ENCODE results near the gene MCTP2. TPM values are rescaled to one million over a fixed set of nuclear protein-coding genes. Genes with fewer than 3 reads are reported as not detected.
A peak's percentile ranks its signal among the peaks of the same experiment; 100 is the strongest.

The MCTP2 gene
- total RNA-seq, 4 donors from 2014 or later = 35.2 to 84.0 (median 61.2) TPM

- WGBS, 2 donors = 81 to 91% methylated on average over 10 of the region's 10 CpGs
- peaks cover 4 to 7% of the 10 kb centered on the region in 2 donors for H3K4me1 ChIP-seq
These were observed 1.6 kb upstream of the MCTP2 start for GRCh38 chr15:94229591-94230369.

GRCh38 chr15:94230431-94230882, 904 bp upstream of the MCTP2 start:
- peak overlapping the region; percentile 39 to 69 (median 58) for H3K4me3 ChIP-seq (replicated peaks in 1 of 3)
- H3K9me3 ChIP-seq = no peaks in the 10 kb centered on the region
- no peak for DNase-seq
- H3K36me3 ChIP-seq = no peaks in the 10 kb centered on the region
- TF ChIP-seq POLR2A (IDR thresholded peaks at IDR 0.05) = no peak
- TF ChIP-seq CTCF (IDR thresholded peaks at IDR 0.05) = no peak
- peak overlapping the region; percentile 29 to 87 (median 73) for H3K27ac ChIP-seq
- H3K27me3 ChIP-seq = no peaks in the 10 kb centered on the region
- WGBS, 2 donors = 21 to 26% methylated on average over 11 of the region's 11 CpGs
- intact Hi-C loops (cut with DNase I) = no loop called here
- H3K4me1 ChIP-seq = peaks cover 7 to 9% of the 10 kb centered on the region in 2 donors

More at GRCh38 chr15:94229591-94230369, 1.6 kb upstream of the MCTP2 start:
- TF ChIP-seq POLR2A (IDR thresholded peaks at IDR 0.05) (no peak), CTCF (IDR thresholded peaks at IDR 0.05) (no peak)
- no peaks in the 10 kb centered on the region for H3K27me3 ChIP-seq
- H3K36me3 ChIP-seq = no peaks in the 10 kb centered on the region
- H3K4me3 ChIP-seq (replicated peaks in 1 of 3) = no peak overlapping the region
- H3K9me3 ChIP-seq = no peaks in the 10 kb centered on the region
- H3K27ac ChIP-seq = no peak overlapping the region
- intact Hi-C loops (cut with DNase I) = no loop called here
- no peak for DNase-seq

GRCh38 chr15:94231723-94232468, 535 bp downstream of the MCTP2 start:
- intact Hi-C loops (cut with DNase I) = no loop called here
- Histone ChIP-seq H3K36me3 (no peaks in the 10 kb centered on the region), H3K9me3 (no peaks in the 10 kb centered on the region), H3K4me3 (replicated peaks in 1 of 3) (peak overlapping the region; percentile 39 to 69 (median 58)), H3K27me3 (no peaks in the 10 kb centered on the region), H3K27ac (peak overlapping the region; percentile 29 to 87 (median 73)), H3K4me1 (peaks cover 7 to 14% of the 10 kb centered on the region in 2 donors)
- WGBS, 2 donors = 7% methylated on average over 23 to 25 of the region's 25 CpGs
- TF ChIP-seq CTCF (IDR thresholded peaks at IDR 0.05) (no peak), POLR2A (IDR thresholded peaks at IDR 0.05) (no peak)
- peak in 1 of 2 donors; percentile 52 for DNase-seq

- DNase-seq = no peak
- Histone ChIP-seq H3K36me3 (no peaks in the 10 kb centered on the region), H3K4me1 (peaks cover 17 to 28% of the 10 kb centered on the region in 2 donors), H3K27me3 (no peaks in the 10 kb centered on the region), H3K4me3 (replicated peaks in 1 of 3) (no peak overlapping the region), H3K9me3 (no peaks in the 10 kb centered on the region), H3K27ac (peak overlapping the region; percentile 57 to 87 (median 70))
- TF ChIP-seq CTCF (IDR thresholded peaks at IDR 0.05) (no peak), POLR2A (IDR thresholded peaks at IDR 0.05) (no peak)
- 48 to 49% methylated on average over 3 of the region's 3 CpGs for WGBS, 2 donors
- intact Hi-C loops (cut with DNase I) = no loop called here
These were observed 2.1 kb downstream of the MCTP2 start for GRCh38 chr15:94233441-94233840.
